CD8-positive, alpha-beta memory T cell (primary cell): Measurements from ENCODE around the gene FRK. TPM values are rescaled to one million over a fixed set of nuclear protein-coding genes. Genes with fewer than 3 reads are reported as not detected.

Experiments used
- CTCF ChIA-PET: fragments of 350-600 bp; sonication (Branson Sonifier 250); formaldehyde crosslinking; loops from one replicate; lab custom pipeline; 2021; ENCODE audit warnings: antibody characterized with exemption; lab: Charles Lee
- POLR2A ChIA-PET: fragments of 350-600 bp; sonication (Branson Sonifier 250); formaldehyde crosslinking; loops from one replicate; lab custom pipeline; 2021; ENCODE audit warnings: antibody characterized with exemption; lab: Charles Lee
- DNase-seq, 5 donors: peaks; one replicate each; pipeline versions ENCODE4 v3.0.0 to v3.0.0-alpha.2; 2020 to 2022; ENCODE audit warnings: mixed read lengths in 1 of 5
- H3K27ac ChIP-seq: one replicate; pipeline ENCODE4 v1.7.0; 2013; ENCODE audit warnings: low read depth, mild to moderate bottlenecking, low read length, moderate library complexity
- H3K27me3 ChIP-seq: 2 replicates; pipeline ENCODE4 v1.7.0; 2013; ENCODE audit warnings: low read length, mild to moderate bottlenecking; ENCODE audit not compliant: insufficient read depth, poor library complexity, severe bottlenecking
- H3K36me3 ChIP-seq: 2 replicates; pipeline ENCODE4 v1.7.0; 2013; ENCODE audit warnings: mild to moderate bottlenecking, low read length, moderate library complexity; ENCODE audit not compliant: insufficient read depth
- H3K4me1 ChIP-seq: 2 replicates; pipeline ENCODE4 v1.7.0; 2013; ENCODE audit warnings: mild to moderate bottlenecking, low read length, moderate library complexity; ENCODE audit not compliant: insufficient read depth
- H3K4me3 ChIP-seq: 2 replicates; pipeline ENCODE4 v1.7.0; 2013; ENCODE audit warnings: mild to moderate bottlenecking, low read length
- H3K9me3 ChIP-seq: 2 replicates; pipeline ENCODE4 v1.7.0; 2013; ENCODE audit warnings: mild to moderate bottlenecking, low read length
- H3K27ac Mint-ChIP-seq, 8 donors: one replicate each; pipeline ENCODE4 v1.8.0; 2020 to 2021; ENCODE audit warnings: mixed read lengths in 8 of 8, mild to moderate bottlenecking in 6 of 8, inconsistent platforms in 3 of 8, moderate library complexity in 3 of 8
- H3K27me3 Mint-ChIP-seq, 2 donors: one replicate each; pipeline ENCODE4 v1.8.0; 2020 to 2021; ENCODE audit warnings: mixed read lengths in 2 of 2, mild to moderate bottlenecking in 1 of 2, moderate library complexity in 1 of 2
- H3K36me3 Mint-ChIP-seq, 3 donors: one replicate each; pipeline ENCODE4 v1.8.0; 2020 to 2021; ENCODE audit warnings: mixed read lengths in 3 of 3, inconsistent platforms in 1 of 3, mild to moderate bottlenecking in 1 of 3
- H3K4me1 Mint-ChIP-seq, 3 donors: one replicate each; pipeline ENCODE4 v1.8.0; 2020 to 2021; ENCODE audit warnings: mixed read lengths in 3 of 3, inconsistent platforms in 1 of 3, mild to moderate bottlenecking in 1 of 3
- H3K4me3 Mint-ChIP-seq, 7 donors: one replicate each; pipeline ENCODE4 v1.8.0; 2020 to 2021; ENCODE audit warnings: mixed read lengths in 7 of 7, mild to moderate bottlenecking in 6 of 7, moderate library complexity in 4 of 7, inconsistent platforms in 2 of 7
- H3K9me3 Mint-ChIP-seq, 5 donors: one replicate each; pipeline ENCODE4 v1.8.0; 2020 to 2022; ENCODE audit warnings: mixed read lengths in 5 of 5, mild to moderate bottlenecking in 3 of 5, moderate library complexity in 2 of 5, inconsistent platforms in 1 of 5
- polyA plus RNA-seq: library from polyadenylated mRNA; unstranded; fragments of 300-500 nt; fragmentation: Illumina TruSeq; gene quantifications from one replicate; pipeline ENCODE4 v1.2.3, GENCODE V29; 2021
- total RNA-seq, 2 experiments: library from RNA; stranded (reverse); gene quantifications; one replicate each; pipeline ENCODE4 v1.2.3, GENCODE V29; 2021

Gene FRK
- total and polyA plus RNA-seq, 3 experiments from 2014 or later = 0.04 to 0.07 TPM; not detected in 1

- Mint-ChIP-seq H3K4me1 (no peaks in the 10 kb centered on the region), H3K36me3 (no peaks in the 10 kb centered on the region), H3K4me3 (no peak overlapping the region), H3K27ac (no peak overlapping the region), H3K27me3 (peaks cover 0 to 11% of the 10 kb centered on the region in 2 donors), H3K9me3 (no peaks in the 10 kb centered on the region)
- no peaks in the 10 kb centered on the region for H3K4me1 ChIP-seq
- ChIA-PET CTCF (interaction anchor here (0.7 kb wide), 1 partner anchor 78 kb away, joined by 3 read pairs; no protein-coding TSS in a partner anchor), POLR2A (no interaction called here)
- no peak overlapping the region for H3K4me3 ChIP-seq
- no peaks in the 10 kb centered on the region for H3K27me3 ChIP-seq
- H3K9me3 ChIP-seq = no peaks in the 10 kb centered on the region
- no peak for DNase-seq
- no peak overlapping the region for H3K27ac ChIP-seq
- H3K36me3 ChIP-seq = no peaks in the 10 kb centered on the region
Observed at GRCh38 chr6:116008470-116009243, 52.0 kb downstream of the FRK start.

GRCh38 chr6:116004841-116005815 lies 55.6 kb downstream of the FRK start:
- POLR2A ChIA-PET = no interaction called here

DNA sequence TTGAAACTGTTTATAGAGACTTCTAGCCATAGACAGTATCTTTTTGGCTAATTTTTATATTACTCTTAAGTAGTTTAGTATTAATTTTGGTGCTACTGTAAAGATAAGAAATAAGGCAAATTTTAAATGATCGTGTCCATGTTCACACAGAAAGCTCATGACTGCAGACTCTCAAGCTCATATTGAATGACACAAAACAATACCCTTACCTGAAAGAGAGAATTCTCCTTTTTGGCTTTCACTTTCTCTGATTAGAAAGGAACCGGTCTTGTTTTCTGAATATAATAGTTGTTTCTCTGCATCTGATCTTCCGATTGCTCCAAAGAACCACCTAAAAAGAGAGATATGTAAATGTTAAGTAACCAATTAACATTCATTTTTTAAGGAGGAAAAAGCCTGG lies 57.0 kb downstream of the FRK start:
- Mint-ChIP-seq H3K27me3 (peaks cover 0 to 7% of the 10 kb centered on the region in 2 donors), H3K27ac (peak overlapping the region in 1 of 8 donors; percentile 43), H3K9me3 (no peaks in the 10 kb centered on the region), H3K36me3 (no peaks in the 10 kb centered on the region), H3K4me3 (no peak overlapping the region), H3K4me1 (no peaks in the 10 kb centered on the region)
- Histone ChIP-seq H3K4me1 (no peaks in the 10 kb centered on the region), H3K36me3 (no peaks in the 10 kb centered on the region), H3K27ac (no peak overlapping the region), H3K27me3 (no peaks in the 10 kb centered on the region), H3K4me3 (no peak overlapping the region), H3K9me3 (no peaks in the 10 kb centered on the region)
- POLR2A ChIA-PET = no interaction called here
- CTCF ChIA-PET = no interaction called here
- no peak for DNase-seq

More at GRCh38 chr6:116004841-116005815, 55.6 kb downstream of the FRK start:
- Mint-ChIP-seq H3K27ac (no peak overlapping the region), H3K9me3 (no peaks in the 10 kb centered on the region), H3K27me3 (peaks cover 0 to 4% of the 10 kb centered on the region in 2 donors), H3K4me1 (no peaks in the 10 kb centered on the region), H3K36me3 (no peaks in the 10 kb centered on the region), H3K4me3 (no peak overlapping the region)
- Histone ChIP-seq H3K4me1 (no peaks in the 10 kb centered on the region), H3K4me3 (no peak overlapping the region), H3K27me3 (no peaks in the 10 kb centered on the region), H3K9me3 (no peaks in the 10 kb centered on the region), H3K36me3 (no peaks in the 10 kb centered on the region), H3K27ac (no peak overlapping the region)
- CTCF ChIA-PET = no interaction called here
- no peak for DNase-seq

DNA sequence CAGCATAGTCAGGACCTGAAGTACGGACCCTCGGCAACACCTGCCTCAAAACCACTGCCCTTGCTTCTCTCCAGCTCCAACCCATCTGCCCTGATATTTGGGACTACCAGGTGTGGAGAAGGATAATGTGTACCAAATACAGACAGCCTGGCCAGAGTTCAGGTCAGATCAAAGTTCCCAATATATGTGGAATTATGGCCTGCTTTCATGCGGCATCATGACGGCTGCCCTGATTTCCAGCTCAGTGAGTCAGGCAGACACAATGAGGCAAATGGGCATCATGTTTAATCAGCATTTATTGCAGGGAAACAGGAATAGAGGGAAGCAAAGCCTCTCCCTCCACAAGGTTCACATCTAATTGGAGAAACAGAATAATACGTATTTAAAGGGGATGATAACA lies 57.9 kb downstream of the FRK start:
- Mint-ChIP-seq H3K36me3 (no peaks in the 10 kb centered on the region), H3K27me3 (peaks cover 2 to 7% of the 10 kb centered on the region in 2 donors), H3K4me1 (no peaks in the 10 kb centered on the region), H3K9me3 (no peaks in the 10 kb centered on the region), H3K27ac (no peak overlapping the region), H3K4me3 (no peak overlapping the region)
- Histone ChIP-seq H3K9me3 (no peaks in the 10 kb centered on the region), H3K27ac (no peak overlapping the region), H3K36me3 (no peaks in the 10 kb centered on the region), H3K27me3 (no peaks in the 10 kb centered on the region), H3K4me3 (no peak overlapping the region), H3K4me1 (no peaks in the 10 kb centered on the region)
- POLR2A ChIA-PET = no interaction called here
- no peak for DNase-seq
- CTCF ChIA-PET = no interaction called here

DNA sequence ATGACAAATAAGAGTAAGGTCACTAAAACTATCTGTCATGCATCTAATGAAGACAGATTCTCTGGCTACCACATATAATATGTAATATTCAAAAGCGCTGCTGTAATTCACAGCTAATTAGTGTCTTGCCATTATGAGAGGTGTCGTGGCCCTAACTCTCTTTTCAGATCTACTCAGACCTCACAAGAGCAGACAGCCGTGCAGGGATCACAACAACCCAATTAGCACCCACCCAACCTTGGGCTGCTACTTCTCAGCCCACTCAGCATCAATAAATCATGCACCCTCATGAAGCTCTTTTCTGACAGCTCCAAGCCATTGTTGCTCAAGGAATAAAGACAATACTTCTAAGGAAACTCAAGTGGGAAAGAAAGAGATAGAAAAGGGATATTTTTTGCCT lies 61.5 kb downstream of the FRK start:
- no peaks in the 10 kb centered on the region for H3K4me1 Mint-ChIP-seq
- Histone ChIP-seq H3K9me3 (no peaks in the 10 kb centered on the region), H3K27me3 (no peaks in the 10 kb centered on the region), H3K27ac (no peak overlapping the region), H3K36me3 (no peaks in the 10 kb centered on the region), H3K4me1 (no peaks in the 10 kb centered on the region), H3K4me3 (no peak overlapping the region)
- H3K9me3 Mint-ChIP-seq = no peaks in the 10 kb centered on the region
- CTCF ChIA-PET = no interaction called here
- H3K36me3 Mint-ChIP-seq = no peaks in the 10 kb centered on the region
- POLR2A ChIA-PET = no interaction called here
- H3K27ac Mint-ChIP-seq = no peak overlapping the region
- DNase-seq = no peak
- H3K4me3 Mint-ChIP-seq = no peak overlapping the region
- H3K27me3 Mint-ChIP-seq = peaks cover 2 to 11% of the 10 kb centered on the region in 2 donors

DNA sequence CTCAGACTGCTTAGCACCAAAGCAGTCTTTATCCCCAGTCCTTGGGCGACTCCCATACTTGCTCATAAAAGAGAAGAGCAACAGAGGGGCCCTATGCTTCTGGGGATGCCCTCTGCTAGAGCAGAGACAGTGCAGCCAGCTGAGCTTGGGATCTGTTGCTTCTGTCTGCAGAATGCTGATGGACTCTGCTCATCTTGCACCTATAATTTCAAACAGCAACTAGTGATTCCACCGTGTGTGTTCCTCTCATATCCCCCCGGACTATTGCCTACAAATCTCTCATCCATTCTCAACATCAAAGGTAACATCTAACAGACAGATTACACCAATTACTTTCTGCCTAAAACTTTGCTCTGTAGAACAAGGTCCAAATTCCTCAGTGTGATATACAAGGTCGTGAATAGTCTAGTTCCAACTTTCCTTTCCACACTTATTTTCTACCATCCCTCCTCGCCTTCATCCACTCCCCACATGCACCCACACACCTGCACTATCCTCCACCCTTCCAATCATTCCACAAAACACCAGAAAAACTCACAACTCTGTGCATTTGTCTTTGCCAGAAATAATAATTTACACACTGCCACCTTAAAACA lies 62.6 kb downstream of the FRK start:
- Mint-ChIP-seq H3K4me1 (no peaks in the 10 kb centered on the region), H3K27me3 (peaks cover 2 to 11% of the 10 kb centered on the region in 2 donors), H3K9me3 (no peaks in the 10 kb centered on the region), H3K4me3 (no peak overlapping the region), H3K36me3 (no peaks in the 10 kb centered on the region), H3K27ac (no peak overlapping the region)
- H3K27ac ChIP-seq = no peak overlapping the region
- no peaks in the 10 kb centered on the region for H3K4me1 ChIP-seq
- ChIA-PET CTCF (no interaction called here), POLR2A (no interaction called here)
- H3K4me3 ChIP-seq = no peak overlapping the region
- H3K36me3 ChIP-seq = no peaks in the 10 kb centered on the region
- H3K9me3 ChIP-seq = no peaks in the 10 kb centered on the region
- H3K27me3 ChIP-seq = no peaks in the 10 kb centered on the region
- no peak for DNase-seq

DNA sequence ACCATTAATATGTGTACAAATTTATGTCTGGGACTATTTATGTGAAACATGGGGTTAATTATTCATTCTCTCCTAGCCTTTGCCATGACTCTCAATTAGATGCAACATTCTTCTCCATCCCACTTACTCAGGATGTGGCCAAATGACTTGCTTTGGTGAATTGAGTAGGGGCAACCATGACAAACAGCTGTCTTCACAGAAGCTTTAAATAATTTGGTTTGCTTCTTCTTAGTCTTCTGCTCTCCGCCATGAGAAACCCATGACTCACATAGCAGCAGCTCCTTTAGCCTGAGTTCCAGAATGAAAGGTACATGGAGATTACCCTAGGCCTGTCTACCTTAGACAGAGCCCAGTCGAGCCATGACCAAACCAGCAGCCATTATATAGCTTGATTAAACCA lies 74.7 kb downstream of the FRK start:
- no peaks in the 10 kb centered on the region for H3K27me3 ChIP-seq
- H3K9me3 ChIP-seq = no peaks in the 10 kb centered on the region
- ChIA-PET POLR2A (no interaction called here), CTCF (no interaction called here)
- no peaks in the 10 kb centered on the region for H3K4me1 Mint-ChIP-seq
- no peak overlapping the region for H3K4me3 ChIP-seq
- no peaks in the 10 kb centered on the region for H3K36me3 Mint-ChIP-seq
- H3K27me3 Mint-ChIP-seq = peaks cover 3 to 4% of the 10 kb centered on the region in 2 donors
- DNase-seq = no peak
- no peak overlapping the region for H3K27ac Mint-ChIP-seq
- no peaks in the 10 kb centered on the region for H3K36me3 ChIP-seq
- no peak overlapping the region for H3K27ac ChIP-seq
- H3K4me1 ChIP-seq = no peaks in the 10 kb centered on the region
- peaks cover 0 to 5% (median 3%) of the 10 kb centered on the region in 5 donors for H3K9me3 Mint-ChIP-seq
- H3K4me3 Mint-ChIP-seq = no peak overlapping the region
